GM06990 (cell line): ENCODE measurements around the gene RIMBP2.

Experiments used
- DNase-seq: peaks from one replicate; pipeline ENCODE4 v3.0.0-alpha.2; 2011; ENCODE audit not compliant: insufficient read length; ENCODE audit errors: extremely low read depth
- H3K27me3 ChIP-seq: replicated peaks from 2 replicates; pipeline ENCODE4 v1.6.0; 2011; ENCODE audit warnings: low read length; ENCODE audit not compliant: control insufficient read depth, insufficient read depth
- H3K36me3 ChIP-seq: 2 replicates; pipeline ENCODE4 v1.5.1; 2011; ENCODE audit warnings: low read length; ENCODE audit not compliant: control insufficient read depth, insufficient read depth
- H3K4me3 ChIP-seq: replicated peaks from 2 replicates; pipeline ENCODE4 v1.5.1; 2011; ENCODE audit warnings: low read depth, mild to moderate bottlenecking, control low read depth, low read length
- TF ChIP-seq, protein P1 (sequence below): IDR thresholded peaks from 2 replicates; pipeline ENCODE4 v1.5.1; 2011; ENCODE audit warnings: low read length, control low read depth, mild to moderate bottlenecking, inconsistent platforms; ENCODE audit not compliant: insufficient read depth, poor library complexity, severe bottlenecking

RIMBP2 gene

DNA sequence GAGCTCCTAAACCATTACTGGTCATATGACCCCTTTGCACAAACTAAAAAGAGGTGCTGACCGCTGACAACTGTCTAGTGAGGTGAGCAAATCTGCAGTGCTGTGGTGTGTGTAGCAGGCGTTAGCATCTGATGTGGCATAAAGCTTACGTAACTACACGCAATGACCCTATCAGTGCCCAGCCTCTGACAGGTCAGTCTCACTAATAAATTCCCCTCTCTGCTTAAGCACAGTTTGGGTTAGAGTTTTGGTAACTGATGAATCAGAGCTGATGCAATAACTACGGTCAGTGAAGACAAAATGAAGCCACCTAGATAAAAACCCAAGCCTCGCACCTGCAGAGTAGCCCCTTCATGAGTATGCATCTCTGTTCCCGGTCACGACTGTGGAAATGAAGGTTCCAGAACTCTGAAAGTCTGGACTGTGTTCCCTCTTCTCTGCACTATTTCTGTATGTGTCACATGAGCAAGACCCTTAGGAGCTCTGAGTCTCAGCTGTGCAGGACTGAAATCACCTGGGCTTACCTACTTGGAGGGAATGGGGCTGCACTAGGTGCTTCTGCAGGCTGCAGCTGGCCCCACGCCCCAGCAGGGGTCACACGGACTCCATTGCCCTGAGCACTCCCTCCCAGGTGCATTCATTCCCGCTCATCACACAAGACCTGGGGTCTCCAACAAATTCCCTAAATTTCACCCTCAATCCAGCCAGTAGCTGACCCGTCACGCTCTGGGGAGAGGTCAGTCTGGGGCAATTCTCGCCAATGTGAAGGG is 54.4 kb downstream of the RIMBP2 start:
- DNase-seq = no peak
- no peaks in the 10 kb centered on the region for H3K36me3 ChIP-seq
- H3K4me3 ChIP-seq = no peak overlapping the region
- TF ChIP-seq, protein P1, sequence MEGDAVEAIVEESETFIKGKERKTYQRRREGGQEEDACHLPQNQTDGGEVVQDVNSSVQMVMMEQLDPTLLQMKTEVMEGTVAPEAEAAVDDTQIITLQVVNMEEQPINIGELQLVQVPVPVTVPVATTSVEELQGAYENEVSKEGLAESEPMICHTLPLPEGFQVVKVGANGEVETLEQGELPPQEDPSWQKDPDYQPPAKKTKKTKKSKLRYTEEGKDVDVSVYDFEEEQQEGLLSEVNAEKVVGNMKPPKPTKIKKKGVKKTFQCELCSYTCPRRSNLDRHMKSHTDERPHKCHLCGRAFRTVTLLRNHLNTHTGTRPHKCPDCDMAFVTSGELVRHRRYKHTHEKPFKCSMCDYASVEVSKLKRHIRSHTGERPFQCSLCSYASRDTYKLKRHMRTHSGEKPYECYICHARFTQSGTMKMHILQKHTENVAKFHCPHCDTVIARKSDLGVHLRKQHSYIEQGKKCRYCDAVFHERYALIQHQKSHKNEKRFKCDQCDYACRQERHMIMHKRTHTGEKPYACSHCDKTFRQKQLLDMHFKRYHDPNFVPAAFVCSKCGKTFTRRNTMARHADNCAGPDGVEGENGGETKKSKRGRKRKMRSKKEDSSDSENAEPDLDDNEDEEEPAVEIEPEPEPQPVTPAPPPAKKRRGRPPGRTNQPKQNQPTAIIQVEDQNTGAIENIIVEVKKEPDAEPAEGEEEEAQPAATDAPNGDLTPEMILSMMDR = no peak
- no peaks in the 10 kb centered on the region for H3K27me3 ChIP-seq

DNA sequence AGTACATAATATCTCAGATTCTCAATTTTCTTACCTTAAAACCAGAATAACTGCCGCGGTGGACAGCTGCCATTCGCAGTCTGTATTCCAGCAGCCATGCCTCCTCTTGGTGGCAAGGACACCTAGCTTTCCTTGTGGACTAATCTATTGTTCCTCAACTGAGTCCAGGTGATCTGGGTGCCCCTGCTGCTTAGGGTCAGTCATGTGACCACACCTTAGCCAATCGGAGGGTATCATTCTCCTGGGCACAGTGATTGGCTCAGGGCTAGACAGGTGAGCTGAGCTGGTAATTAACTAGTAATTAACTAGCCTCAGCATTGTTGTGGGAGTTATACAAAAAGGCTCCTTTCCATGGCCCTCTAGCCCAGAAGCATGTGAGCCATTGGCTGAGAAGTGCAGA is 55.0 kb downstream of the RIMBP2 start:
- Histone ChIP-seq H3K27me3 (no peaks in the 10 kb centered on the region), H3K36me3 (no peaks in the 10 kb centered on the region), H3K4me3 (no peak overlapping the region)
- DNase-seq = no peak
- TF ChIP-seq, protein P1 = no peak

DNA sequence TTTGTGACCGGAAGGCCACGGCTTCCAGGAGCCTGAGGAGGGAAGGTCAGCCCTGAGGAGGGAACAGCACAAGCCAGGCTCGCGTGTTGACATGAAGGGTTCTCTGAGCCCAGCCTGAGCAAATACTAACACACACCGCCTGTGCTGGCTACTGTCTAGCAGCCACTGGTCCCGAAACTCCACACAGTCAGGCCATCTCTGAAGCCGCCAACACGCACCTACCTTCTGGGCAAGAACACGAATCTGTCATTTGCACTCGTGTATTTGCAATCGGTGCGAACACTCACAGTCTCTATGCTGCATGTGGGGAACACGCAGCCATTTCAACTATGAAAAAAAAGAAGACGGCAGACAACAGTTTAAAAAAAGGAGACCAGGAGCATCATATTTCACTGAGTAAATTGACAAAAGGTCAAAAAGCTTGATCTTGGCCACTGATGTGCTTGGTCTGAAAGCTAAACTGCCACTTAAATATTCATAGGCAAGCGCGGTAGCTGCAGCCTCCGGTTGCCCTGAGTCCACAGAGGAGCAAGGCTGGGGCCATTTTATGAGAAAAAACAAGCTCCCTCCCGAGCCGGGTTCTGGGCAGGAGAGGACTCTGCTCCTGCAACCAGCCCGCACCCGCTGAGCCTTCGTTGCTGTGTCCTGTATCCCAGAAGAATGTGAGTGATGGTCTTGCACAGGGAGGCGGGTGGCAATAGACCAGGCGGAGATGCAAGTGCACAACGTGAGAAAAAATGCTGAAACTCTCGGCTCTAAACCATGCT is 57.8 kb downstream of the RIMBP2 start:
- TF ChIP-seq, protein P1 = no peak
- Histone ChIP-seq H3K4me3 (no peak overlapping the region), H3K36me3 (no peaks in the 10 kb centered on the region), H3K27me3 (no peaks in the 10 kb centered on the region)
- DNase-seq = no peak

DNA sequence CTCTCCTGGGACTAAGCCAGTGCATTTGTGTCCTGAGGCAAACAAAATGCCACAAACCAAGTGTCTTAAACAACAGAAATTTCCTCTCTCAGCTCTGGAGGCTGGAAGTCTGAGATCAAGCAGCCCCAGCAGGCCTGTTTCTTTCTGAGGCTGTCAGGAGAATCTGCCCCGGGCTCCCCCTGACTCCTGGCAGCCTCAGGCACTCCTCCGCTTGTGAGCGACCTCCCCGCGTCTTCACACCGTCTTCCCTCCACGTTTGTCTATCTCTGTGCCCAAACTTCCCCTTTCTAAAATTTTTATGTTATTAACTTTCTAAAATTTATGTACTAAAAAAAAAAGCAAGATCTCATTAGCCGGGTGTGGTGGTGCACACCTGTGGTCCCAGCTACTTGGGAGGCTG is 59.7 kb downstream of the RIMBP2 start:
- Histone ChIP-seq H3K4me3 (no peak overlapping the region), H3K36me3 (no peaks in the 10 kb centered on the region), H3K27me3 (no peaks in the 10 kb centered on the region)
- TF ChIP-seq, protein P1 = no peak
- DNase-seq = no peak

DNA sequence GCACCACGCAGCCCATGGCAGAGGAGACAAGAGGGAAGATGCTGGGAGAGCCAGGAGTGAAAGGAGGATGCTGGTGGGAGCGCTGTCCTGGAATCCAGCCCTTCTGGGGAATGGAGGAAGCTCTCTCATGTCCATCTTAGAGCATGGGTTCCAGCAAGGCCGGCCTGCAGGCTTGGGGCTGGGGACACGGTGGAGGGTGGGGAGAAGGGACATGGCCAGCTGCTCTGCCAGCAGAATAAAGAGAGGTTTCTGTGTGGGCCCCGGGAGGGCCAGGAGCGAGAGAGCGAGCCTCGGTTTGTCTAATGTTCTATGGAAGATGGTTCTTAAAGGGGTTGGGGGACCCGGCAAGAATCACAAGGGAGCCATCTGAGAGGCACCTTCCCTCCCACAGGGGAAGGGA is 60.2 kb downstream of the RIMBP2 start:
- TF ChIP-seq, protein P1 = no peak
- Histone ChIP-seq H3K36me3 (no peaks in the 10 kb centered on the region), H3K4me3 (no peak overlapping the region), H3K27me3 (no peaks in the 10 kb centered on the region)
- DNase-seq = no peak
